IgD-negative memory B cell (primary cell): ENCODE data around the gene C13orf46. TPM values are rescaled to one million over a fixed set of nuclear protein-coding genes. Genes with fewer than 3 reads are reported as not detected.

Experiments used
- H3K27ac Mint-ChIP-seq, 3 donors: one replicate each; pipeline ENCODE4 v1.8.0; 2020 to 2022; ENCODE audit warnings: mild to moderate bottlenecking in 3 of 3, mixed read lengths in 3 of 3, moderate library complexity in 1 of 3
- H3K27me3 Mint-ChIP-seq: one replicate; pipeline ENCODE4 v1.8.0; 2021; ENCODE audit warnings: mixed read lengths
- H3K36me3 Mint-ChIP-seq: one replicate; pipeline ENCODE4 v1.8.0; 2020; ENCODE audit warnings: mild to moderate bottlenecking, mixed read lengths
- H3K4me1 Mint-ChIP-seq, 3 donors: one replicate each; pipeline ENCODE4 v1.8.0; 2020 to 2022; ENCODE audit warnings: mixed read lengths in 3 of 3, mild to moderate bottlenecking in 1 of 3
- H3K4me3 Mint-ChIP-seq, 4 donors: one replicate each; pipeline ENCODE4 v1.8.0; 2020 to 2022; ENCODE audit warnings: mild to moderate bottlenecking in 4 of 4, mixed read lengths in 4 of 4, moderate library complexity in 3 of 4
- H3K9me3 Mint-ChIP-seq, 3 donors: one replicate each; pipeline ENCODE4 v1.8.0; 2020 to 2021; ENCODE audit warnings: mixed read lengths in 3 of 3, mild to moderate bottlenecking in 1 of 3
- polyA plus RNA-seq: library from polyadenylated mRNA; unstranded; fragments of 300-500 nt; fragmentation: Illumina TruSeq; gene quantifications from one replicate; pipeline ENCODE4 v1.2.3, GENCODE V29; 2021

C13orf46 gene
- polyA plus RNA-seq, 1 donor from 2014 or later, result 1.1 TPM

- peaks cover 0 to 2% (median 0%) of the 10 kb centered on the region in 3 donors for H3K4me1 Mint-ChIP-seq
- no peak overlapping the region for H3K4me3 Mint-ChIP-seq
- no peaks in the 10 kb centered on the region for H3K9me3 Mint-ChIP-seq
- H3K36me3 Mint-ChIP-seq, result peaks cover 2% of the 10 kb centered on the region
- no peak overlapping the region for H3K27ac Mint-ChIP-seq
- H3K27me3 Mint-ChIP-seq, result no peaks in the 10 kb centered on the region
Measured at GRCh38 chr13:114013952-114014629, 40.2 kb upstream of the C13orf46 start.

- Mint-ChIP-seq H3K4me1 (peaks cover 0 to 2% (median 0%) of the 10 kb centered on the region in 3 donors), H3K27me3 (no peaks in the 10 kb centered on the region), H3K36me3 (peaks cover 3% of the 10 kb centered on the region), H3K9me3 (no peaks in the 10 kb centered on the region), H3K27ac (no peak overlapping the region), H3K4me3 (no peak overlapping the region)
Measured at GRCh38 chr13:114013336-114013735, 39.5 kb upstream of the C13orf46 start.

GRCh38 chr13:114012921-114013320 is 39.0 kb upstream of the C13orf46 start:
- H3K27ac Mint-ChIP-seq, result no peak overlapping the region
- H3K9me3 Mint-ChIP-seq, result no peaks in the 10 kb centered on the region
- H3K36me3 Mint-ChIP-seq, result peaks cover 3% of the 10 kb centered on the region
- H3K27me3 Mint-ChIP-seq, result no peaks in the 10 kb centered on the region
- H3K4me1 Mint-ChIP-seq, result peaks cover 0 to 2% (median 0%) of the 10 kb centered on the region in 3 donors
- no peak overlapping the region for H3K4me3 Mint-ChIP-seq

GRCh38 chr13:114012141-114012540 is 38.3 kb upstream of the C13orf46 start:
- Mint-ChIP-seq H3K27me3 (no peaks in the 10 kb centered on the region), H3K36me3 (peaks cover 3% of the 10 kb centered on the region), H3K27ac (no peak overlapping the region), H3K4me1 (peaks cover 0 to 2% (median 0%) of the 10 kb centered on the region in 3 donors), H3K4me3 (no peak overlapping the region), H3K9me3 (no peaks in the 10 kb centered on the region)

- Mint-ChIP-seq H3K9me3 (no peaks in the 10 kb centered on the region), H3K27ac (peak overlapping the region in 1 of 3 donors; percentile 71), H3K4me3 (peak overlapping the region in 1 of 4 donors; percentile 76), H3K27me3 (no peaks in the 10 kb centered on the region), H3K36me3 (peaks cover 3% of the 10 kb centered on the region), H3K4me1 (peaks cover 0 to 2% (median 0%) of the 10 kb centered on the region in 3 donors)
Measured at GRCh38 chr13:114011226-114011625, 37.4 kb upstream of the C13orf46 start.

- H3K4me3 Mint-ChIP-seq, result peak overlapping the region in 1 of 4 donors; percentile 76
- peak overlapping the region in 1 of 3 donors; percentile 71 for H3K27ac Mint-ChIP-seq
- no peaks in the 10 kb centered on the region for H3K27me3 Mint-ChIP-seq
- H3K9me3 Mint-ChIP-seq, result no peaks in the 10 kb centered on the region
- peaks cover 0 to 2% (median 0%) of the 10 kb centered on the region in 3 donors for H3K4me1 Mint-ChIP-seq
- H3K36me3 Mint-ChIP-seq, result peaks cover 3% of the 10 kb centered on the region
Measured at GRCh38 chr13:114010401-114011101, 36.7 kb upstream of the C13orf46 start.

GRCh38 chr13:114009590-114010400 is 35.9 kb upstream of the C13orf46 start:
- peaks cover 3% of the 10 kb centered on the region for H3K36me3 Mint-ChIP-seq
- H3K4me3 Mint-ChIP-seq, result no peak overlapping the region
- H3K27ac Mint-ChIP-seq, result peak overlapping the region in 2 of 3 donors; percentile 35 to 56
- H3K27me3 Mint-ChIP-seq, result no peaks in the 10 kb centered on the region
- no peaks in the 10 kb centered on the region for H3K9me3 Mint-ChIP-seq
- H3K4me1 Mint-ChIP-seq, result peaks cover 0 to 2% (median 0%) of the 10 kb centered on the region in 3 donors

GRCh38 chr13:114008964-114009589 is 35.2 kb upstream of the C13orf46 start:
- H3K36me3 Mint-ChIP-seq, result peaks cover 4% of the 10 kb centered on the region
- H3K4me3 Mint-ChIP-seq, result no peak overlapping the region
- peaks cover 0 to 2% (median 0%) of the 10 kb centered on the region in 3 donors for H3K4me1 Mint-ChIP-seq
- H3K27ac Mint-ChIP-seq, result peak overlapping the region in 2 of 3 donors; percentile 35 to 56
- H3K27me3 Mint-ChIP-seq, result no peaks in the 10 kb centered on the region
- H3K9me3 Mint-ChIP-seq, result no peaks in the 10 kb centered on the region

- Mint-ChIP-seq H3K4me1 (peaks cover 0 to 2% (median 0%) of the 10 kb centered on the region in 3 donors), H3K4me3 (no peak overlapping the region), H3K27me3 (no peaks in the 10 kb centered on the region), H3K9me3 (no peaks in the 10 kb centered on the region), H3K36me3 (peaks cover 5% of the 10 kb centered on the region), H3K27ac (peak overlapping the region in 1 of 3 donors; percentile 51)
Measured at GRCh38 chr13:114007566-114007965, 33.7 kb upstream of the C13orf46 start.

- Mint-ChIP-seq H3K9me3 (no peaks in the 10 kb centered on the region), H3K4me3 (no peak overlapping the region), H3K4me1 (no peaks in the 10 kb centered on the region)
Measured at GRCh38 chr13:114005206-114005724, 31.4 kb upstream of the C13orf46 start.

GRCh38 chr13:114004420-114005205 is 30.7 kb upstream of the C13orf46 start:
- Mint-ChIP-seq H3K4me3 (peak overlapping the region in 1 of 4 donors; percentile 35), H3K27me3 (no peaks in the 10 kb centered on the region), H3K27ac (peak overlapping the region in 2 of 3 donors; percentile 36 to 53)

More at GRCh38 chr13:114005206-114005724, 31.4 kb upstream of the C13orf46 start:
- H3K27ac Mint-ChIP-seq, result peak overlapping the region in 1 of 3 donors; percentile 53
- H3K36me3 Mint-ChIP-seq, result peaks cover 5% of the 10 kb centered on the region
- H3K27me3 Mint-ChIP-seq, result no peaks in the 10 kb centered on the region

GRCh38 chr13:114002771-114003321 is 29.0 kb upstream of the C13orf46 start:
- H3K4me3 Mint-ChIP-seq, result no peak overlapping the region
- peak overlapping the region in 1 of 3 donors; percentile 39 for H3K27ac Mint-ChIP-seq

More at GRCh38 chr13:114004420-114005205, 30.7 kb upstream of the C13orf46 start:
- Mint-ChIP-seq H3K9me3 (no peaks in the 10 kb centered on the region), H3K36me3 (peaks cover 5% of the 10 kb centered on the region), H3K4me1 (no peaks in the 10 kb centered on the region)

GRCh38 chr13:114002009-114002544 is 28.2 kb upstream of the C13orf46 start:
- Mint-ChIP-seq H3K9me3 (no peaks in the 10 kb centered on the region), H3K4me1 (no peaks in the 10 kb centered on the region), H3K4me3 (no peak overlapping the region), H3K27ac (no peak overlapping the region), H3K36me3 (peaks cover 2% of the 10 kb centered on the region), H3K27me3 (no peaks in the 10 kb centered on the region)

More at GRCh38 chr13:114002771-114003321, 29.0 kb upstream of the C13orf46 start:
- Mint-ChIP-seq H3K4me1 (no peaks in the 10 kb centered on the region), H3K27me3 (no peaks in the 10 kb centered on the region), H3K36me3 (peaks cover 2% of the 10 kb centered on the region), H3K9me3 (no peaks in the 10 kb centered on the region)
